ENCODE results near the gene DDX3X.
"Not testable (repeated sequence)": the region's sequence is repeated elsewhere in the genome, so short reads cannot be mapped to it uniquely, and the experiment has no call there.

The DDX3X gene

GRCh38 chrX:41329101-41329500 lies 4.9 kb upstream of the DDX3X start:
- DNase-seq (ENCODE audit: low spot score): no peak

GRCh38 chrX:41332005-41332404 lies 2.0 kb upstream of the DDX3X start:
- no peak for DNase-seq (ENCODE audit: low spot score)

- DNase-seq (ENCODE audit: low spot score): no peak
Observed at GRCh38 chrX:41332408-41333002, 1.5 kb upstream of the DDX3X start.

GRCh38 chrX:41333003-41333743 lies 789 bp upstream of the DDX3X start:
- DNase-seq (ENCODE audit: low spot score): peak; percentile 88

GRCh38 chrX:41334363-41335197 lies 618 bp downstream of the DDX3X start:
- peak; percentile 98 for DNase-seq (ENCODE audit: low spot score)

- DNase-seq (ENCODE audit: low spot score): no peak
Observed at GRCh38 chrX:41335198-41335957, 1.4 kb downstream of the DDX3X start.

GRCh38 chrX:41335958-41336331 lies 2.0 kb downstream of the DDX3X start:
- DNase-seq (ENCODE audit: low spot score): peak; percentile 29

- DNase-seq (ENCODE audit: low spot score): no peak
Observed at GRCh38 chrX:41336447-41336846, 2.5 kb downstream of the DDX3X start.

- DNase-seq (ENCODE audit: low spot score): no peak
Observed at GRCh38 chrX:41337140-41337539, 3.2 kb downstream of the DDX3X start.

- no peak for DNase-seq (ENCODE audit: low spot score)
Observed at GRCh38 chrX:41338436-41338835, 4.5 kb downstream of the DDX3X start.

GRCh38 chrX:41339148-41339547 lies 5.2 kb downstream of the DDX3X start:
- no peak for DNase-seq (ENCODE audit: low spot score)

GRCh38 chrX:41344053-41344452 lies 10.1 kb downstream of the DDX3X start:
- DNase-seq (ENCODE audit: low spot score): no peak

- no peak for DNase-seq (ENCODE audit: low spot score)
Observed at GRCh38 chrX:41347186-41347585, 13.2 kb downstream of the DDX3X start.

- no peak for DNase-seq (ENCODE audit: low spot score)
Observed at GRCh38 chrX:41348551-41348950, 14.6 kb downstream of the DDX3X start.

GRCh38 chrX:41350150-41350975 lies 16.4 kb downstream of the DDX3X start:
- DNase-seq (ENCODE audit: low spot score): peak; percentile 35

GRCh38 chrX:41350976-41351569 lies 17.1 kb downstream of the DDX3X start:
- peak; percentile 17 for DNase-seq (ENCODE audit: low spot score)

- DNase-seq (ENCODE audit: low spot score): no peak
Observed at GRCh38 chrX:41351923-41352322, 18.0 kb downstream of the DDX3X start.

- no peak for DNase-seq (ENCODE audit: low spot score)
Observed at GRCh38 chrX:41352329-41352838, 18.4 kb downstream of the DDX3X start.

- no peak for DNase-seq (ENCODE audit: low spot score)
Observed at GRCh38 chrX:41353985-41354384, 20.0 kb downstream of the DDX3X start.

- DNase-seq (ENCODE audit: low spot score): no peak
Observed at GRCh38 chrX:41369152-41369551, 35.2 kb downstream of the DDX3X start.

- DNase-seq (ENCODE audit: low spot score): not testable (repeated sequence)
Observed at GRCh38 chrX:41371575-41371974, 37.6 kb downstream of the DDX3X start.
